ENCODE results near the gene GLRX5.

GLRX5 gene

GRCh38 chr14:95537298-95538089 is 2.6 kb downstream of the GLRX5 start:
- DNase-seq: no peak

- no peak for DNase-seq
Measured at GRCh38 chr14:95538801-95539509, 4.1 kb downstream of the GLRX5 start.

- DNase-seq: no peak
Measured at GRCh38 chr14:95540236-95540855, 5.5 kb downstream of the GLRX5 start.

GRCh38 chr14:95541346-95541745 is 6.5 kb downstream of the GLRX5 start:
- DNase-seq: no peak

GRCh38 chr14:95541932-95542930 is 7.4 kb downstream of the GLRX5 start:
- DNase-seq: no peak

- no peak for DNase-seq
Measured at GRCh38 chr14:95543021-95543420, 8.2 kb downstream of the GLRX5 start.

GRCh38 chr14:95544588-95544987 is 9.7 kb downstream of the GLRX5 start:
- DNase-seq: no peak

- DNase-seq: no peak
Measured at GRCh38 chr14:95545515-95546168, 10.8 kb downstream of the GLRX5 start.

- DNase-seq: no peak
Measured at GRCh38 chr14:95547272-95547625, 12.4 kb downstream of the GLRX5 start.

GRCh38 chr14:95547626-95548327 is 12.9 kb downstream of the GLRX5 start:
- DNase-seq: no peak

GRCh38 chr14:95548328-95548929 is 13.6 kb downstream of the GLRX5 start:
- no peak for DNase-seq

GRCh38 chr14:95549656-95550585 is 15.1 kb downstream of the GLRX5 start:
- no peak for DNase-seq

GRCh38 chr14:95551435-95551834 is 16.6 kb downstream of the GLRX5 start:
- no peak for DNase-seq

GRCh38 chr14:95553141-95553540 is 18.3 kb downstream of the GLRX5 start:
- no peak for DNase-seq

- no peak for DNase-seq
Measured at GRCh38 chr14:95555053-95555452, 20.2 kb downstream of the GLRX5 start.

GRCh38 chr14:95557291-95557690 is 22.4 kb downstream of the GLRX5 start:
- no peak for DNase-seq

GRCh38 chr14:95557832-95558231 is 23.0 kb downstream of the GLRX5 start:
- no peak for DNase-seq

GRCh38 chr14:95559203-95559602 is 24.4 kb downstream of the GLRX5 start:
- DNase-seq: no peak

- DNase-seq: peak; percentile 12
Measured at GRCh38 chr14:95561001-95561412, 26.2 kb downstream of the GLRX5 start.

Data from SIG-M5 (cell line).